GM12801 (cell line): ENCODE data around the gene FOXL3.

Experiments used
- TF ChIP-seq, protein P1 (sequence below): IDR thresholded peaks from one replicate; pipeline ENCODE4 v1.5.1; 2011; ENCODE audit warnings: control low read depth; ENCODE audit not compliant: insufficient read length; ENCODE audit errors: extremely low read depth

Gene FOXL3

DNA sequence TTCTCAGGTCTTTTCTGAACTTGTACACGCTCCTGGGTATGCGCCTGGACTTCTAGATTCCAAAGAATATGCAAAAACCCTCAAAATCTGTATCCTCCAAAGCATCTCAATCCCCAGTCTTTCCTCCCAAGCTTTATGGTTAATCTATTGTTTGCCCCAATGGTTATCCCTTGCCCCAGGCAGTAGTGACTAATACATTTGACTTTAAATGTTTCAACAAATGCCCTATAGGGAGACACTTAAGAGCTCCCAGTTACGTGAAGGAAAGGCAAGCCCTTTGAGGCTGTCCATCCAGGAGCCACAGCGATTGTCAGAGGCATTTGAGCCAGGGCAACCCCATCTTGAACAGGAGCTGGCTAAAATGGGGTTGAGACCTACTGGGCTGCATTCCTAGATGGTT is 12.7 kb upstream of the FOXL3 start:
- TF ChIP-seq, protein P1, sequence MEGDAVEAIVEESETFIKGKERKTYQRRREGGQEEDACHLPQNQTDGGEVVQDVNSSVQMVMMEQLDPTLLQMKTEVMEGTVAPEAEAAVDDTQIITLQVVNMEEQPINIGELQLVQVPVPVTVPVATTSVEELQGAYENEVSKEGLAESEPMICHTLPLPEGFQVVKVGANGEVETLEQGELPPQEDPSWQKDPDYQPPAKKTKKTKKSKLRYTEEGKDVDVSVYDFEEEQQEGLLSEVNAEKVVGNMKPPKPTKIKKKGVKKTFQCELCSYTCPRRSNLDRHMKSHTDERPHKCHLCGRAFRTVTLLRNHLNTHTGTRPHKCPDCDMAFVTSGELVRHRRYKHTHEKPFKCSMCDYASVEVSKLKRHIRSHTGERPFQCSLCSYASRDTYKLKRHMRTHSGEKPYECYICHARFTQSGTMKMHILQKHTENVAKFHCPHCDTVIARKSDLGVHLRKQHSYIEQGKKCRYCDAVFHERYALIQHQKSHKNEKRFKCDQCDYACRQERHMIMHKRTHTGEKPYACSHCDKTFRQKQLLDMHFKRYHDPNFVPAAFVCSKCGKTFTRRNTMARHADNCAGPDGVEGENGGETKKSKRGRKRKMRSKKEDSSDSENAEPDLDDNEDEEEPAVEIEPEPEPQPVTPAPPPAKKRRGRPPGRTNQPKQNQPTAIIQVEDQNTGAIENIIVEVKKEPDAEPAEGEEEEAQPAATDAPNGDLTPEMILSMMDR, result no peak

DNA sequence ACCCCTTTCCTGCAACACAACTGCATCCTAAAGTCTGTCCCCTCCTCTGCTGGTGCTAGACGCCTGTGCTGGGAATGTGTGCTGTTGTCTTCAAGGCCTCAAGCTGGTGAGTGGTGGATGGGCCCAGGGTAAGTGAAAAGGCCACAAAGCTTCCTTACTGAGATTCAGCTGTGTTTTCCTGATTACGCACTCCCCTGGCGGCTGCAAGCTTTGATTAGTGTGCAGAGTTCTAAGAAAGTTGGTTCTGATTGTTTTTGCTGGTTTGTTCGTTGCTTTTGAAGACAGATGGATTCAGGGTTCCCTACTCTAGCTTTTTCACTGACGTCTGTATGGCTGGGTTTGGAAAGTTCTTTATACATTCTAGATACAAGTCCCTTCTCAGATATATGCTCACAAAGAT is 11.9 kb upstream of the FOXL3 start:
- TF ChIP-seq, protein P1, result no peak

DNA sequence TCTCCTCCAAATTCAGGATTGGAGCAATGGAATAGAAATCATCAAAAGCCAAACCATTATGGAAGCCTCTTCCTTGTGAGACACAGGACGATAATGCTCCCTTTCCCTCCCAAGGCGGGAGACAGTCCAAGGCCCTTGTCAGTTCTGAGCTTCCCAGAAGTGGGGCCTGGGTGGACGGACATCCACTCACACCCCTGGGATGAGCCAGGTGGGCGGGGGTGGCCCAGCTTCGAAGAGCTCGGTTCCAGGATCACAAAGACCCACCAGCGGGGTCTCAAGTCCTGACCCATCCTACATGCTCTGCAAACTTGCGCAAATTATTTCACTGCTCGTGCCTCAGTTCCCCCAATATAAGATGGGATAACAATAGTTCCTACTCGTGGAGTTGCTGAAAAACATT is 10.1 kb upstream of the FOXL3 start:
- TF ChIP-seq, protein P1, result no peak

DNA sequence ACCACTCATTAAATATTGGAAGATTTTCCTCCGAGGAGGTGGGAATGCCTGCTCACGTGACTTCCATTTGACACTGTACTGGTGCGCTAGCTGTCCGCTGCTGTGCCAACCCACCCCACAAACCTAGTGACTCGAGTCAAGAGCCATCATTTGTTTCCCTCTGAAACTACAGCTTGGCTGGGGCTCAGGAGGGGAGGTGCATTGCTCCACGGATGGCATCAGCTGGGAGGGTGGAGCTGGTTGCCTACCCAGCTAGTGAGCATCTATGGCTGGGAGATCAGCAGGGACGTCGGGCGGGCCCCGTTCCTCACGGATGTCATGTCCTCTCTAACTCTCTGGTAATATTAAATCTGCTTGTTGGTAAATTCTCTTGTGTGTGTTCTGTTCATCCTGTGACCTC is 9.5 kb upstream of the FOXL3 start:
- TF ChIP-seq, protein P1, result no peak

DNA sequence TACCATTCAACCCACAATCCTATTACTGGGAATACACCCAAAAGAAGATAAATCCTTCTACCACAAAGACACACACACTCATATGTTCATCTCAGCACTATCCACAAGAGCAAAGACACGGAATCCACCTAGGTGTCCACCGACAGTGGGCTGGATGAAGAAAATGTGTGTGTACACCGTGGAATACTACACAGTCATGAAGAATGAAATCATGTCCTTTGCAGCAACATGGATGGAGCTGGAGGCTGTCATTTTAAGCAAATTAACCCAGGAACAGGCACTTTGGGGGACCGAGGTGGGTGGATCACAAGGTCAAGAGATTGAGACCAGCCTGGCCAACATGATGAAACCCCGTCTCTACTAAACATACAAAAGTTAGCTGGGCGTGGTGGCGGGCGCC is 8.3 kb upstream of the FOXL3 start:
- TF ChIP-seq, protein P1, result no peak

DNA sequence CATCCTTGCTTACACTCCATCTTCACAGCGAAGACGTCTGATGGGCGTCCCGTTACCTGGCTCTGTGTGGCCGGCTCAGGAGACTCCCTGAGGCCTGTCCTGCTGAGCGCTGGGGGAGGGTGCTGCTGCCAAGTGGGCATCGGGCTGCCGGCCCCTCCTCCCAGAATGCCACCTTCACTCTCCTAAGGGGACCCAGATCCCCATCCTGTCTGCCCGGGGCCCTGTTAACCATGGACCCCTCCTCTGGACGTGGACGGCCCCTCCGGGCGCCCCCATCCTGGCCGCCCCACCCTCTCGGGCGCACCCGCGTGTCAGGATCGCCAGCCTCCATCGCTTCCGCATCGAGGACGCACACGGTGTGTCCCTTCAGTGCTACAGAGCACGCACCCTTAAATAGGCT is 7.3 kb upstream of the FOXL3 start:
- TF ChIP-seq, protein P1, result no peak

DNA sequence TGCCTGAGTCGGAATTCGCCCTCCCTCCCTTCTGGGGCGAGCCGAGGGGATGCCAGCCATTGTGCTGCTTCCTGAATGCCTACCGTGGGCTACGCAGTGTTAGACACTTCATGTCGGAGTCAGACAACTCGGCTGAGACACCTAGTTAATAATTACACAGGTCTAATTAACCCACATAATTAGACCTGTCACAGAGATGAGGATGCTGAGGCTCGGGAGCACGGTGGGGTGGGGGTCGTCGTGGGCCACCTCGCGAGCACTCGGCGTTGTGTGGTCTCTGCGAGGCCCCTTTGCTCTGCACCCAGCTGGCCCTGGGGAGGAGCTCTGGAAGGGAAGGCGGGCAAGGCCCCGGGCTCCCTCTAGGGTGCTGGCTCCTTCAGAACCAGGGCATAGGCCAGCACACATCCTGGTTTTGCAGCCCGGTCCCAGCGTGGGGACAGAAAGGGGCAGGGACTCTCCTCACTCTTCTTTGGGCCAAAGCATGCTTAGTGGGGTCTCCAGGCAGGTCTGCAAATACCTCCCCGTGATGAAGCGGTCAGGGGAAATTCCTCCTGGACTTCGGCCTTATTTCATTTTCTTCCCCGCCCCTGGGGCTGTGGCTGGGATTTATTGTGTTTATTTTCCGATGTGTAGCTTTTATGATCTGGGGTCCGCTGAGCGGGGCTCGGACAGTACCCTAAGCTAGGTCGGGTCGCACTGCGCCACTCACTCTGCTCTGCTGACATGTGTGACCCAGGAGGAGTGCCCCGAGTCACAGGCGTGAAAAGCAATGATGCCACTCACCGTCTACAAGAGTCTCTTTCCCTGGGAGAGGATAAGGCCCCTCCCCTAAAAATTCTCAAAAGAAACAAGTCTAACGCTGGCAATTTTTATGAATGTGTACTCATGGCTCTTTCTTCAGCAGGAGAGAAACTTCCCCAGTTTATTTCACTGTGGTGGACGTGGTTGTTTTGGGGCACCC is 4.9 kb upstream of the FOXL3 start:
- TF ChIP-seq, protein P1, result no peak
